GM19397 (cell line): Measurements from ENCODE around the gene KRTAP4-12.
"Not testable (repeated sequence)": the region's sequence is repeated elsewhere in the genome, so short reads cannot be mapped to it uniquely, and the experiment has no call there.

Source experiments
- ATAC-seq: cut with Tn5 transposase; IDR thresholded peaks from one replicate; pipeline ENCODE4 v1.9.1; 2021; ENCODE audit warnings: mild to moderate bottlenecking, moderate library complexity; ENCODE audit not compliant: unreplicated experiment

The KRTAP4-12 gene

GRCh38 chr17:41098042-41098441 is 25.9 kb downstream of the KRTAP4-12 start, which contains the start of gene KRTAP4-8:
Gene KRTAP4-8, minus strand, starts transcription at chr17:41098142. Its CDS starts 58 bp downstream, at chr17:41098084.
- ATAC-seq: no peak

DNA sequence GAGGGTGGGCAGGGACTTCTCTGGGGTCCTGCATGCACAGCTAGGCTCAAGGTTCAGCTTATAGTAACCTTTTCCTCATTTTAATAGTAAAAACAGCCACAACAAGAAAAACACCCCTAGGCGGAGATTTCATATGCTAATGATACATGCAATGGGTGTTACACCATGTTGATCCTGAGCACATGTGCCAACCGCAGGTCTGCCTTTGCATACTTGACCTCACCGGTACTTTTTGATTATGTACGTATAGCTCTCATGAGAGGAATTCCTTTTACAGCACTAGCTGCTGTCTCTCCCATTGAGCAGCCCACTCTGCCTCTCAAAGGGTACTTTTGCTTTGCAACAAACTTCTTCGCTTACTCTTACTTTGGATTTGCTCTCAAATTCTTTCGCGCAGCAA is 27.9 kb downstream of the KRTAP4-12 start:
- ATAC-seq: no peak

- not testable (repeated sequence) for ATAC-seq
Observed at GRCh38 chr17:41088760-41089352, 35.1 kb downstream of the KRTAP4-12 start.

DNA sequence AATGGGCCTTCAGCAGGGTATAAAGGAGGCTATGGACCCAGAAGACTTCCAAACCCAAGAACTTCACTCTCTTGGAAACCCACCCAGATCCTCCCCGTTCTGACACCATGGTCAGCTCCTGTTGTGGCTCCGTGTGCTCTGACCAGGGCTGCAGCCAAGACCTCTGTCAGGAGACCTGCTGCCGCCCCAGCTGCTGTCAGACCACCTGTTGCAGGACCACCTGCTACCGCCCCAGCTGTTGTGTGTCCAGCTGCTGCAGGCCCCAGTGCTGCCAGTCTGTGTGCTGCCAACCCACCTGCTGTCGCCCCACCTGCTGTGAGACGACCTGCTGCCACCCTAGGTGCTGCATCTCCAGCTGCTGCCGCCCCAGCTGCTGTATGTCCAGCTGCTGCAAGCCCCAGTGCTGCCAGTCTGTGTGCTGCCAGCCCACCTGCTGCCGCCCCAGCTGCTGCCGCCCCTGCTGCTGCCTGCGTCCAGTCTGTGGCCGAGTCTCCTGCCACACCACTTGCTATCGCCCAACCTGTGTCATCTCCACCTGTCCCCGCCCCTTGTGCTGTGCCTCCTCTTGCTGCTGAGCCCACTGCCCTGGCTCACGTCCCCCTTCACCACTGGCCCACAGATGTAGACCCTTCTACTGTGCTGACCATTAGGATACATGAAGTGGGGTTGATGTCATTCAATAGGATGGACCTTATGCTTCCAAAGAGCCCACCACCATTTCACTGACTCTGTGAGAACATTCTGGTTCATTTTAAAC is 39.7 kb downstream of the KRTAP4-12 start, which contains the start of gene KRTAP4-7:
KRTAP4-7 (plus strand) TSS at position 51 of the 757 bp plus-strand sequence; CDS start at position 108, 57 bp downstream.
- ATAC-seq: not testable (repeated sequence)

DNA sequence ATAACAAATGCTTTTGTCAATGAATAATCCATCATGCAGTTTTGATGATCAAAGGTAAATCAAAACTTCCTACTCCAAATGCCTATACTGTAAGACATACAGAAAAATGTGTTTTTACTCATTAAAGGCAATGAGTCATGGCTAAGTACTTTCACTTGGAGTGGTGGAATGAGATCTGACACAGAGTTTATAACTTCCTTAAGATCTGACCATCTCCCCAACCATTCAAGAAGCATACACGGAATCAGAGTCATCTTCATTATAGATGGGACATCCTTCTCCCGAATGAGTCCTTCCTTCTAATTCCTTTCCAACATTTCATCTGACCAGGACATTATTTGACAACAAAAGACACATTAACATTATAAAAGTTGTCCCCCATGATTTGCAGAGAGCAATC is 40.6 kb downstream of the KRTAP4-12 start:
- not testable (repeated sequence) for ATAC-seq

GRCh38 chr17:41082626-41083025 is 41.4 kb downstream of the KRTAP4-12 start:
- ATAC-seq: no peak

DNA sequence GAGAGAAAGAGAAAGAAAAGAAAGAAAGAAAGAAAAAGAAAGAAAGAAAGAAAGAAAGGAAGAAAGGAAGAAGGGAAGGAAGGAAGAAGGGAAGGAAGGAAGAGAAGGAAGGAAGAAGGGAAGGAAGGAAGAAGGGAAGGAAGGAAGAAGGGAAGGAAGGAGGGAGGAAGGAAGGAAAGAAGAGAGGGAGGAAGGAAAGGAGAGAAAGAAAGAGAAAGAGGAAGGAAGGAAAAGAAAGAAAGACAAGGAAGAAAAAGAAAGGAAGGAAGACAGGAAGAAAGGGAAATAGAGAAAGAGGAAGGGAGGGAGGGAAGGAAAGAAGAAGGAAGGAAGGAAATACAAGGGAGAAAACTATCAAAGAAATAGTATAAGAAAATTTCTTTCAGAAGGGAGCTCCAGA is 47.2 kb downstream of the KRTAP4-12 start:
- ATAC-seq: no peak

DNA sequence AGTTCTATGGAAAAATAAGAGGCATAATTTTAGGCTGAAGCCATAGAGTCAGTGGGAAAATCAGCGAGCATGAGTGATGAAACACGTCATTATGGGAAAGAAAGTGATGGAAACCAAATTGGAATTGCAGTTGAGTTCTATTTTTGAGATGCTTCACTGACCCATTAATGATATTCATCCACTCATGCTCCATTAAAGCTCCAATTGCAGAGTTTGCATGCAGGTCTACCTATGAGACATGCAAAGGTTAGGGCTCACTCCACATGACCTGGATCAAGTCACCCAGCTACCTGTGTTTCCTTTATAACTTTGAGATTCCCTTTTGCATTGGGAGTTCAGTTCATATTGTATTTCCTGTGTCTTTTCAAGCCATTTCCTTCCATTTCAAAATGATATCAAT is 50.3 kb downstream of the KRTAP4-12 start:
- no peak for ATAC-seq
